ENCODE measurements around the gene DOCK11. TPM values are rescaled to one million over a fixed set of nuclear protein-coding genes. Genes with fewer than 3 reads are reported as not detected.

Gene DOCK11
- total RNA-seq, 1 donor from 2014 or later: 4.3 TPM

- no peak overlapping the region for H3K4me3 ChIP-seq (ENCODE audit: low read depth, low read length)
- TF ChIP-seq CTCF (conservative IDR thresholded peaks at IDR 0.05; ENCODE audit: low read depth, low read length): peak; percentile 14
- no peak for DNase-seq (ENCODE audit: low read depth)
These were observed 183.7 kb downstream of the DOCK11 start for GRCh38 chrX:118679290-118679689.

- DNase-seq (ENCODE audit: low read depth): no peak
- H3K4me3 ChIP-seq (ENCODE audit: low read depth, low read length): no peak overlapping the region
- no peak for TF ChIP-seq CTCF (conservative IDR thresholded peaks at IDR 0.05; ENCODE audit: low read depth, low read length)
These were observed 186.8 kb downstream of the DOCK11 start for GRCh38 chrX:118682258-118683014.

GRCh38 chrX:118685393-118685792, 189.8 kb downstream of the DOCK11 start:
- TF ChIP-seq CTCF (conservative IDR thresholded peaks at IDR 0.05; ENCODE audit: low read depth, low read length): no peak
- no peak overlapping the region for H3K4me3 ChIP-seq (ENCODE audit: low read depth, low read length)
- no peak for DNase-seq (ENCODE audit: low read depth)

- DNase-seq (ENCODE audit: low read depth): no peak
- no peak for TF ChIP-seq CTCF (conservative IDR thresholded peaks at IDR 0.05; ENCODE audit: low read depth, low read length)
These were observed 193.3 kb downstream of the DOCK11 start for GRCh38 chrX:118688935-118689334.

GRCh38 chrX:118693843-118694242, 198.2 kb downstream of the DOCK11 start:
- no peak for TF ChIP-seq CTCF (conservative IDR thresholded peaks at IDR 0.05; ENCODE audit: low read depth, low read length)
- no peak for DNase-seq (ENCODE audit: low read depth)

More at GRCh38 chrX:118688935-118689334, 193.3 kb downstream of the DOCK11 start:
- H3K4me3 ChIP-seq (ENCODE audit: low read depth, low read length): no peak overlapping the region

GRCh38 chrX:118694638-118695037, 199.0 kb downstream of the DOCK11 start:
- H3K4me3 ChIP-seq (ENCODE audit: low read depth, low read length): no peak overlapping the region
- TF ChIP-seq CTCF (conservative IDR thresholded peaks at IDR 0.05; ENCODE audit: low read depth, low read length): no peak
- no peak for DNase-seq (ENCODE audit: low read depth)

More at GRCh38 chrX:118693843-118694242, 198.2 kb downstream of the DOCK11 start:
- no peak overlapping the region for H3K4me3 ChIP-seq (ENCODE audit: low read depth, low read length)
